Ramos (cell line): ENCODE data around the gene STK26.
"Not testable (repeated sequence)": the region's sequence is repeated elsewhere in the genome, so short reads cannot be mapped to it uniquely, and the experiment has no call there.

Source experiments
- in situ Hi-C: fragments of 300-500 bp; cut with MboI; formaldehyde crosslinking; loops from one replicate; pipeline ENCODE4 v1.14.3; 2022; ENCODE audit warnings: low sequenced_read_pairs; ENCODE audit not compliant: unreplicated experiment

Gene STK26

DNA sequence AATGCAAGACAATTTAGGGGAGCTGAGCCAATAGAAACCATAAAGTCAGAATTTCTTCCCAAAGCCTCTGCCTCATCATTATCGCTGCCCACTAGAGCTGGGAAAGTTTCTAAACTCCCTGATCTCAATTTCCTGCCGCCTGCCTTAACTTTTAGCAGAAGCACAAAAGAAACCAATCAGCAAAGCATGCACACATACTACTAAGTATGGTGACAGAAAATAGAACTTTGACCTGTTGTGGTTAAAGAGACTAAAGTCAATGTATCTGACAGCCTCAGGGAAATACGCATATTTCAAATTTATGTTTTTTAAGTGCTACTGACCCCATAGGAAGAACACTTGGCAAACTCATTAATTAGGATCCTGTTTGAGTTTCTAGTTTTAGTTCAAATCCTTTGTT lies 10.1 kb downstream of the STK26 start:
- in situ Hi-C loops, result no loop called here

- in situ Hi-C loops, result no loop called here
These were observed 11.5 kb downstream of the STK26 start for GRCh38 chrX:132034648-132035047.

DNA sequence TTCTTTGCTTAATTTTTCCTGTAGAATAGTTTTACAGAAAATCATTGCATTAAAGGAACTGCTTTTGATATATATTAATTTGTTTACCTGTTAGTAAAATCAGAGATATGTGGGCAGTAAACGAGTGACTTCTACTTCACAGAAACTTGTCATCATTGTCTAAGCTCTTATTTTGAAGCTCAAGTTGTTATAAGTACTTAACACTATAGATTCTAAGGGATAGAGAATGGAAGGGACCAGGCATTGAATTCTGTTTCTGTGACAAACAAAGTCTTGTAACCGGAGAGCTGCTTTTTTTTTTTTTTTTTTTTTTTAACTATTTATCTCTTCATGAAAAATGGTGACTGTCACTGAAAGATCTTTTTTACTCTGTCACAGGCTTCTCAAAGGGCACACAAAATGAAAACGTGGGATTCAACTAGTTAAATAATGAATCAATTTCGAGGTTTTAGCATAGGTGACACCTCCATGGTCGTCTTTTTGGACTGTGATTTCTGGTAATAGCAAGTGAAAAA lies 14.4 kb downstream of the STK26 start:
- in situ Hi-C loops, result no loop called here

GRCh38 chrX:132040066-132040465 lies 17.0 kb downstream of the STK26 start:
- in situ Hi-C loops, result no loop called here

DNA sequence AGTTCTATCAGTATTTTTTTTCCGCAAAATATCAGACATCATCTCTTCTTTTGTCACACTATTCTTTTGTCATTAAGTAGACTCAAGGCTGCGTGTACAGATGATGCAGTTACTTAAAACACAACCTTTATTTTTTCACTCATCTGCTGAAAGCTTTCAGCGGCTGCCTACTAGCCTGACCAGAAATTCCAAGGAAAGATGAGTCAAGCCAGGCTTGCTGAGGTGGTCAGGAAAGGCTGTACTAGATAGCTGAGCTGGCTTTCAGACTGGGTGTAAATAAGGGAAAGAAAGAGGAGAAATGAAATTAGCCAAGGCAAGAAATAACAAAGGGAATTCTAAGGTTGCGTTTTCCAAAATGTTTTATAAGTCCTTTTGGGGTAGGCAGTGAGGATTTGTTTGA lies 17.9 kb downstream of the STK26 start:
- in situ Hi-C loops, result no loop called here

GRCh38 chrX:132043977-132044376 lies 20.9 kb downstream of the STK26 start:
- in situ Hi-C loops, result no loop called here

DNA sequence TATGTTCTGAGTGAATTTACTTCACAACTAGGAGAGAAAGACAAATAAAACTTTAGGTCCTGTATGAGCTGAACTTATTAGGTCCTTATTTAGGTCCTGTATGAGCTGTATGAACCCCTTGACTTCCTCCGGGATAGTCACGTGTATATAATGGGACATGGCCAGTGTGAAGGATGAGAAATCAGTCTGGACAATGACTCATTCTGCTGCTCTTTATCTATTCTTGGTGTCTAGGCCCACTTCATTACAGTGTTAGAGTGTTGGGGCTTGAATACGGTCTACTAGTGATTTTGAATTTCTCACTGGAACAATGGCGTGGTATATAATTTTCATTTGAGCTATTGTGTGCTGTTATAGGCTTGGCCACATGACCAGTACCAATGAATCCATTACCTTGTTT lies 21.9 kb downstream of the STK26 start:
- in situ Hi-C loops, result no loop called here

- in situ Hi-C loops, result no loop called here
These were observed 22.4 kb downstream of the STK26 start for GRCh38 chrX:132045456-132045855.

DNA sequence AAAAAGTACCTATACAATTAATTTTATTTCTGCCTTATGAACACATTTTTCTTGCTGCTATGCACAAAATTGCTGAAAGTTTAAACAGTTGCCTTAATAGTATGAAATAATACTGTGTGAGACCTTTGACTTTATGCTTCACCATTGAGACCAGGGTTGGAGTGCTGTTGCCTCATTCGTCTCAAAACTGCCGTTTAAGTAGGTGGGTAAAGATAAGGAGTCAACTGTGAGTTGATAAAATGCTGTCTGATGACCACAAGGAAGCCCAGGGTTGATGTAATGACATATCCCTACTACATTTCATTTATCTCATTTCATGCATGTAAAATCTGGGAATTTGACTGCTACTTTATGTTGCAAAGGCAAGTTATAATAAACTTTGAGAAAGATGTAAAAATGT lies 23.4 kb downstream of the STK26 start:
- in situ Hi-C loops, result no loop called here

GRCh38 chrX:132051778-132052177 lies 28.7 kb downstream of the STK26 start:
- in situ Hi-C loops, result not testable (repeated sequence)

DNA sequence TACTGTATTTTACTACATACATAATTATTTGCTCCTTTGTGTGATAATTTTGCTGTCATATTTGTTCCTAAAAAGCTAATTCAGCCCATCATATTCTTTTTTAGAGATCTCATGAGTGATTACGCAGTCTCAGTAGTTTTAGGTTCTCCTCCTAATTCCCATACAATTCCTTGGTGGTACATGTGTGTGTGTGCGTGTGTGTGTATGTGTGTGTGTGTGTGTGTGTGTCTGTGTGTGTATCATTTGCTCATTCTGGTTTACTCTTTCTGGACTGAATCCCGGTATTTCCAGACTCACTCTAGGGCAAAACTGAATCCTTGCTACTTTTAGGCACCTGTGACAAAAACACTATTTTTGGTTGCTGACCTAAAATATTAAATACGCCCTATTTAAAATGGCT lies 34.9 kb downstream of the STK26 start:
- in situ Hi-C loops, result no loop called here

- in situ Hi-C loops, result no loop called here
These were observed 35.9 kb downstream of the STK26 start for GRCh38 chrX:132058975-132059374.

- in situ Hi-C loops, result no loop called here
These were observed 37.0 kb downstream of the STK26 start for GRCh38 chrX:132059973-132060540.

DNA sequence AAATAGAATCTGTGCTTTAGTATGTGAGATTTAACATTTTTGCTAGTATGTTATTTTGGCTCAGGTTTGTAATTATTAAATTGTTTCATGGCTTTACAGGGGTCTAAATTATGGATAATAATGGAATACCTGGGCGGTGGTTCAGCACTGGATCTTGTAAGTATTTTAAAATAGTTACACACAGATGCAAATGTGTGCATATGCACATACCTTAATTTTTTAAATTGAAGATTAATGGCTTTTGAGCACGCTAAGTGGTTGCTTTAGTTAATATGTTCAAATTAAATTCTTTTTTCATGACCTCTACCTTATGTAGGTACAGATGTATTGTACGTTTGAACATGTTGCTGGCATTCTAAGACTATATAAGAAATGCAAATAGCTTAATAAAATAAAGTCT lies 40.2 kb downstream of the STK26 start:
- in situ Hi-C loops, result no loop called here

GRCh38 chrX:132063862-132064261 lies 40.8 kb downstream of the STK26 start:
- in situ Hi-C loops, result no loop called here

DNA sequence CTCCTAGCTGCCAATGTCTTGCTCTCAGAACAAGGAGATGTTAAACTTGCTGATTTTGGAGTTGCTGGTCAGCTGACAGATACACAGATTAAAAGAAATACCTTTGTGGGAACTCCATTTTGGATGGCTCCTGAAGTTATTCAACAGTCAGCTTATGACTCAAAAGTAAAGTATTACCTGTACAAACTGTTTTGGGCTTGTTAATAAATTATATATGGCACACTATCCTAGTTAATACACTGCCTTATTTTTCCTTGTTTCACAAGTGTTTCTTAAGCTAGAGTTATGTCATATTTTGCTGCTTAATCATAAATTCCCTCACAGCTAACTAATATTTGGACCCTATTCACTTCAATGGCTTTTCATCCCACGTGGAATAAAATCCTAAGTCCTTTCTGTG lies 45.3 kb downstream of the STK26 start:
- in situ Hi-C loops, result no loop called here

GRCh38 chrX:132071254-132071653 lies 48.2 kb downstream of the STK26 start:
- in situ Hi-C loops, result no loop called here

DNA sequence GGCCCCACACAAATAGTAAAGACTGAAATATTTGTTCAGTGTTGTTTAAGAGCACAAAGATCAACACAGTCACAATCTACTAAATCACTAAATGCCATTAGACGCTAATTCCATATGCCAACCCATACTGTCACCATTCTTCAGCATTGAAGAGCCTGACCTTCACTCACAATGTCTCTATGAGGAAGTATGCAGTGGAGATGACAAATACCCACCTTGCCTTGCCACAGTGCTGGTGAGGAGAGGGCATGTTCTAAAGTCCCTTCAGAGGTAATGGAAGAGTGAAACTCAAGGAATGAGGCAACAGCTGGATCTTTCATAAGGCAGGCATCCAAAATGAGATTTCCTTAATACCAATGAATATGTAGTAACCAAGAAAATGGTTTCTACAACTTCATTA lies 54.3 kb downstream of the STK26 start:
- in situ Hi-C loops, result loop anchor here (25.0 kb wide), 1 partner anchor 535 kb away; no protein-coding TSS in a partner anchor

GRCh38 chrX:132077912-132078311 lies 54.8 kb downstream of the STK26 start:
- in situ Hi-C loops, result loop anchor here (25.0 kb wide), 1 partner anchor 534 kb away; no protein-coding TSS in a partner anchor

DNA sequence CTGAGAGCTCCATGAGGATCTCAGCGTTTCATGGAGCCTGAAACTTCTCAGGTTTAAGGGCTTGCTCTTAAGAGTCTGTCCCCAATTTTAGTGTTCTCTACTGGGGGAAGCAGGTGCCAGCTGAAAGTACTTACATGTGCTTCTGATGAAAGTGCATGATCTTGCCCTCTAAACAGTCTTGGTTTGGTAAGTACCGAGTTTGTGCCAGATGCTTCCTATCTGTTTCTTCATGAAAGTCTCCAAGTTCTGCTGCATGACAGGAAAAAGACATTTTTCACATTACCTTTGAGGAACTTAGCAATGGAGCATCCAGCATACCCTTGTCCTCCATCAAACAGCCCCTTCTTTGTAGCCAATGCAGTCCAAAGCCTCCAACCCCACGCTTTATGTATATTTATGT lies 62.7 kb downstream of the STK26 start:
- in situ Hi-C loops, result loop anchor here (25.0 kb wide), 1 partner anchor 527 kb away; no protein-coding TSS in a partner anchor

- in situ Hi-C loops, result loop anchor here (25.0 kb wide), 1 partner anchor 526 kb away; no protein-coding TSS in a partner anchor
These were observed 63.6 kb downstream of the STK26 start for GRCh38 chrX:132086672-132087071.

GRCh38 chrX:132088864-132089263 lies 65.8 kb downstream of the STK26 start:
- in situ Hi-C loops, result loop anchor here (25.0 kb wide), 1 partner anchor 523 kb away; no protein-coding TSS in a partner anchor
